Heart left ventricle (tissue), 16 donors: Measurements from ENCODE around the gene MAML2. TPM values are rescaled to one million over a fixed set of nuclear protein-coding genes. Genes with fewer than 3 reads are reported as not detected.

Source experiments
- ATAC-seq, 4 donors: fragments of 200-7000 bp; cut with Tn5 transposase; one replicate each; pipeline ENCODE4 v1.9.1; 2020 to 2022; ENCODE audit warnings: moderate library complexity in 4 of 4, mild to moderate bottlenecking in 3 of 4, moderate number of reproducible peaks in 1 of 4
- DNase-seq, 5 donors: peaks; one replicate each; pipeline ENCODE4 v3.0.0-alpha.2; 2020
- H3K27ac ChIP-seq, 12 donors: fragments of 200-600 bp; sonication (generic) in 4 of 12; one replicate each; pipeline versions ENCODE4 v1.5.0 to v1.8.0; 2016 to 2022; ENCODE audit warnings: mild to moderate bottlenecking in 2 of 12
- H3K27me3 ChIP-seq, 9 donors: fragments of 200-600 bp; sonication (generic) in 2 of 9; one replicate each; pipeline versions ENCODE4 v1.5.1 to v1.8.0; 2016 to 2022; ENCODE audit warnings: mild to moderate bottlenecking in 3 of 9
- H3K36me3 ChIP-seq, 9 donors: fragments of 200-600 bp; sonication (generic) in 2 of 9; one replicate each; pipeline versions ENCODE4 v1.5.0 to v1.8.0; 2018 to 2022; ENCODE audit warnings: mild to moderate bottlenecking in 2 of 9
- H3K4me1 ChIP-seq, 12 donors: fragments of 200-600 bp; sonication (generic) in 4 of 12; one replicate each; pipeline versions ENCODE4 v1.5.0 to v1.8.0; 2016 to 2022; ENCODE audit warnings: mild to moderate bottlenecking in 3 of 12
- H3K4me3 ChIP-seq, 12 donors: fragments of 200-600 bp; sonication (generic) in 4 of 12; one replicate each; pipeline versions ENCODE4 v1.5.0 to v1.8.0; 2017 to 2022; ENCODE audit warnings: mild to moderate bottlenecking in 9 of 12, moderate library complexity in 4 of 12
- H3K9me3 ChIP-seq, 12 donors: fragments of 200-600 bp; sonication (generic) in 4 of 12; one replicate each; pipeline versions ENCODE4 v1.5.0 to v1.8.0; 2016 to 2022; ENCODE audit warnings: mild to moderate bottlenecking in 1 of 12
- POLR2A ChIP-seq, 2 donors: fragments of 450-650 bp; IDR thresholded peaks; one replicate each; pipeline ENCODE4 v1.6.1; 2017; ENCODE audit warnings: antibody characterized with exemption in 2 of 2, mild to moderate bottlenecking in 2 of 2, moderate library complexity in 2 of 2
- WGBS, 4 donors: extraction: QIAGEN DNeasy Blood & Tissue Kit in 2 of 4; methylation state at CpG; one replicate each; pipeline versions ENCODE4 v1.1.5 to v1.1.7; 2013 to 2018; 5-methylcytosine and 5-hydroxymethylcytosine counted together
- intact Hi-C, 10 donors: fragments of 100-400 bp; cut with DNase I; formaldehyde crosslinking; loops; one replicate each; pipeline versions ENCODE4 v1.11.1 to v1.14.2; 2022
- polyA plus RNA-seq, 2 donors: library from polyadenylated mRNA; stranded (reverse); fragments of 200-250 nt; gene quantifications; one replicate each; pipeline ENCODE4 v1.2.3, GENCODE V29; 2013
- total RNA-seq, 9 donors: library from RNA; depleted of rRNA in 2 of 9; stranded (reverse); fragments of >200 nt in 2 of 9; fragmentation: NEBNext Ultra II Directional in 3 of 9; extraction: Animal tissue kit (Norgen Biotek cat#: 25700) in 3 of 9; gene quantifications; one replicate each; pipeline versions ENCODE4 v1.1.0 to v1.2.4, GENCODE V29; 2016 to 2023
- TF ChIP-seq, protein P1 (sequence below), 12 donors: fragments of 200-600 bp; sonication (generic) in 4 of 12; IDR thresholded peaks; one replicate each; pipeline versions ENCODE4 v1.5.0 to v1.8.0; 2018 to 2022; ENCODE audit warnings: antibody characterized with exemption in 12 of 12, mild to moderate bottlenecking in 5 of 12
- donor health status: ischemic (EF 13 %, LVEDD 7.1; RV severe dilation, severe dysfunction).
- donor health status: healthy with polysubstance abuse.
- donor health status: DM: no; HTN: yes; CAD: no.
- donor health status: DM: no; HTN: no; CAD: no.
- donor health status: ischemic (EF 25% LVEDD 6.9; RV normal size, moderate dysfunction).
- donor health status: ischemic (EF 25% LVEDD 5.7; RV mildly dilated, moderate dysfunction).
- donor health status: healthy.
- donor health status: DM: yes; HTN: yes; CAD: no.
- donor health status: ischemic (EF 35%, LVEDD 5.7; RV mildly dilated, moderate dysfunction).
- donor health status: nonischemic (EF 11% LVEDD 7.7; RV severe dilation, severe dysfunction).
- donor health status: DM: yes; HTN: yes; CAD: no.
- donor health status: PGD.
- donor health status: ischemic (EF 29% LVEDD 5.4; RV normal size, mild dysfunction).
- donor health status: nonischemic (EF 23%, LVEDD 6.1; RV moderate dilation, normal function).

The MAML2 gene
- total and polyA plus RNA-seq, 11 donors = 1.3 to 10.8 (median 4.8) TPM

- H3K27ac ChIP-seq = peak overlapping the region in 4 of 12 donors; percentile 12 to 82 (median 28)
- no peaks in the 10 kb centered on the region for H3K27me3 ChIP-seq
- peaks cover 0 to 61% (median 18%) of the 10 kb centered on the region in 12 donors for H3K4me1 ChIP-seq
- intact Hi-C loops = loop anchor here in 4 of 10 donors (5.0 to 10.0 kb wide), 2 partner anchors 35 to 48 kb away; no protein-coding TSS in a partner anchor
- ATAC-seq (no peak), DNase-seq (no peak)
- 83 to 89% (median 86%) methylated on average over 4 of the region's 4 CpGs for WGBS, 4 donors
- TF ChIP-seq, protein P1, sequence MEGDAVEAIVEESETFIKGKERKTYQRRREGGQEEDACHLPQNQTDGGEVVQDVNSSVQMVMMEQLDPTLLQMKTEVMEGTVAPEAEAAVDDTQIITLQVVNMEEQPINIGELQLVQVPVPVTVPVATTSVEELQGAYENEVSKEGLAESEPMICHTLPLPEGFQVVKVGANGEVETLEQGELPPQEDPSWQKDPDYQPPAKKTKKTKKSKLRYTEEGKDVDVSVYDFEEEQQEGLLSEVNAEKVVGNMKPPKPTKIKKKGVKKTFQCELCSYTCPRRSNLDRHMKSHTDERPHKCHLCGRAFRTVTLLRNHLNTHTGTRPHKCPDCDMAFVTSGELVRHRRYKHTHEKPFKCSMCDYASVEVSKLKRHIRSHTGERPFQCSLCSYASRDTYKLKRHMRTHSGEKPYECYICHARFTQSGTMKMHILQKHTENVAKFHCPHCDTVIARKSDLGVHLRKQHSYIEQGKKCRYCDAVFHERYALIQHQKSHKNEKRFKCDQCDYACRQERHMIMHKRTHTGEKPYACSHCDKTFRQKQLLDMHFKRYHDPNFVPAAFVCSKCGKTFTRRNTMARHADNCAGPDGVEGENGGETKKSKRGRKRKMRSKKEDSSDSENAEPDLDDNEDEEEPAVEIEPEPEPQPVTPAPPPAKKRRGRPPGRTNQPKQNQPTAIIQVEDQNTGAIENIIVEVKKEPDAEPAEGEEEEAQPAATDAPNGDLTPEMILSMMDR (IDR thresholded peaks at IDR 0.05) = no peak
- TF ChIP-seq POLR2A (IDR thresholded peaks at IDR 0.05) = no peak
- H3K9me3 ChIP-seq = no peaks in the 10 kb centered on the region
- H3K4me3 ChIP-seq = no peak overlapping the region
- no peaks in the 10 kb centered on the region for H3K36me3 ChIP-seq
Observed at GRCh38 chr11:96167203-96167758, 175.7 kb downstream of the MAML2 start.

DNA sequence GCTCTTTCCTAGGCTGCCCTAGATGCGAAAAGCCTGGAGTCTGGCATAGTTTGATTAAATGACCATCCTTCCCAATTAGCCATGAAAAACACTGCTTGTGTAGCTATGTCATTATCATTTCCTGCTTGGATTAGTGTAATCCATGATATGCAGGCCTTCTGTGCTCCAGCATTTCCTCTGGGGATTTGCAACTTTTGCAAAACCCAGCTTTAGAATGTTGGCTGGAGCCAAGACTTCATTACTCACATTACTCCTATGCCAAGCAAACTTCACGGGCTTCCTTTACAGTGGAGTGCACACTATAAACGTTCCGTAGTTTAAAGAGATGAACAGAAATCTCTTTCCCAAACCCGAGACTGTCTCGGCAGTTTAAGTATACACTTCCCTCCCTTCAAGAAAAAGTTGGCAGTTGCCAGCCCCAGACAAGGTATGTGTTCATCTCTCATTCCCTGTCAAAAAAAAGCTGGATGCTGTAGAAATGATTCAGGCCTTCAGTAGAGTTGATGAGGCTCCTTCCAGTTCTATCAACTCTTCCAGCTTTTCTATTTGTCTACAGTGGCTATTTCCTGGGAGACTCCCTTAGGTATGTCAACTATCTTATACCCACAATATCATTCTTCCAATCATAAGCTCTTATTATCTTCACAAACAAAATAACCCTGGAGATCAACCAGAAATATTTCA, 180.0 kb downstream of the MAML2 start:
- peak; percentile 68 to 92 (median 91) for ATAC-seq
- peak overlapping the region in 11 of 12 donors; percentile 29 to 83 (median 60) for H3K27ac ChIP-seq
- intact Hi-C loops = loop anchor here in 6 of 10 donors (5.0 to 10.0 kb wide), 3 partner anchors 44 to 179 kb away; partner anchors contain the start of gene MAML2 (in 2 of the 6)
- no peak overlapping the region for H3K4me3 ChIP-seq
- no peaks in the 10 kb centered on the region for H3K27me3 ChIP-seq
- 38 to 53% (median 45%) methylated on average over 6 of the region's 6 CpGs for WGBS, 4 donors
- peak in 4 of 5 donors; percentile 35 to 56 (median 47) for DNase-seq
- H3K4me1 ChIP-seq = peaks cover 0 to 55% (median 21%) of the 10 kb centered on the region in 12 donors
- H3K36me3 ChIP-seq = no peaks in the 10 kb centered on the region
- no peak for TF ChIP-seq POLR2A (IDR thresholded peaks at IDR 0.05)
- TF ChIP-seq, protein P1 (IDR thresholded peaks at IDR 0.05) = no peak
- no peaks in the 10 kb centered on the region for H3K9me3 ChIP-seq

- peaks cover 0 to 55% (median 30%) of the 10 kb centered on the region in 12 donors for H3K4me1 ChIP-seq
- no peaks in the 10 kb centered on the region for H3K27me3 ChIP-seq
- H3K27ac ChIP-seq = peak overlapping the region in 8 of 12 donors; percentile 1 to 46 (median 30)
- ATAC-seq (no peak), DNase-seq (no peak)
- 70 to 81% (median 74%) methylated on average over 10 of the region's 10 CpGs for WGBS, 4 donors
- no peaks in the 10 kb centered on the region for H3K36me3 ChIP-seq
- TF ChIP-seq, protein P1 (IDR thresholded peaks at IDR 0.05) = no peak
- TF ChIP-seq POLR2A (IDR thresholded peaks at IDR 0.05) = no peak
- no peak overlapping the region for H3K4me3 ChIP-seq
- H3K9me3 ChIP-seq = no peaks in the 10 kb centered on the region
- intact Hi-C loops = loop anchor here in 6 of 10 donors (5.0 to 10.0 kb wide), 3 partner anchors 46 to 181 kb away; partner anchors contain the start of gene MAML2 (in 2 of the 6)
Observed at GRCh38 chr11:96161307-96162089, 181.5 kb downstream of the MAML2 start.
